NCI-H524 (cell line): ENCODE data around the gene MYD88.
"Not testable (repeated sequence)": the region's sequence is repeated elsewhere in the genome, so short reads cannot be mapped to it uniquely, and the experiment has no call there.

Experiments
- DNase-seq, 2 experiments: peaks; one replicate each; lab custom pipeline; 2025; lab: John Stamatoyannopoulos, UW

Gene MYD88

DNA sequence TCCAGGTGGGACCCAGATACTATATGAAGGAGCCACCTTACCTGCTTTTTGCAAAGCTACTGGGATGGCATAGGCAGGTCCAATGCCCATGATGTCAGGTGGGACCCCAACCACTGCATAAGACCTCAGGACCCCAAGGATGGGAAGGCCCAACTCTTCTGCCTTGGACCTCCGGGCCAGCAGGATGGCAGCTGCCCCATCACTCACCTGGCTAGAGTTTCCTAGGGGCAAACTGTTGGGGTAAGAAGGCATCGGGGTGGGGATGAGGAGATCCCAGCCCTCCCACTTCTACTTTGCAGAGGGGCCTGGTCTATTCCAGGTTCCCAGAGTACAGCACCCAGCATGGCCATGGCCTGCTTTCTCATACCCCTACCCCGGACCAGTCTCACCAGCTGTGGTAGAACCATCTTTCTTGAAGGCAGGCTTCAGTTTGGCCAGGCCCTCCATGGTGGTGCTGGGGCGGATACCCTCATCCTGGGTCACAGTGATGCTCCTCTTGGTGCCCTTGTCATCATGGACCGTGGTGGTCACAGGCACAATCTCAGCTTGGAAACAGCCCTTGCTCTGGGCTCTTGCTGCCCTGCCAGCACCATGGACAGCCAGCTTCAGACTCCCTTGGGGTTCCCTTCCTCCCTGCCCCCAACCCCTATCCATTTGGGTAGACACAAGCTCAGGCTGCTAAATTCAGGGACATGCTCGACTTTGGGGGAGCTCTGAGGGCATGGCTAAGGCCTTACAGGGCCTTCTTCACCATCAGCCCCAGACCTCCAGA, 12.2 kb upstream of the MYD88 start:
- DNase-seq: no peak

DNA sequence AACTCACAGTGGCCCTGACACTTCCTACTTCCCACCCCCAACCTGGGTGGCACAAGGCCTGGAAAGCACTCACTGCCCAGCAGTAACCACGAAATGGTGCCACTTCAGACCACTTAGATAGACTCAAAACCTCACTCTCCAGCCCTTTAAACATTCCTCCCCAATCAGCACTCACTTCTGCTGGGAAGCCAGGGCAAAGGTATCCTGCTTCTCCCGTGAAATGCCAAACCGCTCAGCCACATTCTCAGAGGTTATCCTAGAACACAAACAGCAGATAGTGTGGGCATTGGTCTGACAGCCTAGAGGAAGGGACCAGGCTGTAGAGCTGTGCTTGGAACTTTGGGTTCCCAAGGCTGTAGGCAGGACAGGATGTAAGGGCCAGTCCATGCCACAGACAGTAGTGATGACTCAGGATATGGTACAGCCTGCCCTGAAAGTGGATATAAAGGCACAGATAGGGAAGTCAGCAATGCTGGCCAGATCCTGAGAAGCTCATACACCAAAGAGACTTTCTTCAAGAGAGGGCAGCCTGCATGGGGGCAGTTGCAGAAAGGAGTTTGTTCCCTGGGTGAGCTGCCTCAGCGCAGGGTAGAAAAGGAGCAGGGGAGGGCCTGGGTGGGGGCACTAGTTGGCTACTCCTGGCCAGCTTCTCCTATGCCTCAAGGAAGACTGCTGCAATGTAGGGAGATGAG, 10.7 kb upstream of the MYD88 start:
- DNase-seq: no peak

DNA sequence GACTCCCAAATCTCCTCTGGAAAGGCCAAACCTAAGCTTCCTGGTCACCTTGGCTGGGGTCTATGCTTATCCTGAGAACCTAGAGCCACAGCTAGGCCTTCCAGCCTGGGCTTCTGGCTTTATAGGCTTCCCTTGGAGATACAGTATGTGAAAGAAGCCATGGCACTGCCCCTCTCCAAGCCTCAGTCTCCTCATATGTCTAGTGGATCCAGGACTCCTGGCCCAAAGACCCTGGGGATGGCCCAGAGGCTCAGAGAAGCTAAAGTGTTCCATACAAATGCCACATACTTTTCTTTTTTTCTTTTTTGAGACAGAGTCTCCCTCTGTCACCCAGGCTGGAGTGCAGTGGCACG, 10.2 kb upstream of the MYD88 start:
- DNase-seq: no peak

GRCh38 chr3:38129058-38129457, 9.4 kb upstream of the MYD88 start:
- no peak for DNase-seq

- no peak for DNase-seq
These were observed 7.8 kb upstream of the MYD88 start for GRCh38 chr3:38130631-38131065.

DNA sequence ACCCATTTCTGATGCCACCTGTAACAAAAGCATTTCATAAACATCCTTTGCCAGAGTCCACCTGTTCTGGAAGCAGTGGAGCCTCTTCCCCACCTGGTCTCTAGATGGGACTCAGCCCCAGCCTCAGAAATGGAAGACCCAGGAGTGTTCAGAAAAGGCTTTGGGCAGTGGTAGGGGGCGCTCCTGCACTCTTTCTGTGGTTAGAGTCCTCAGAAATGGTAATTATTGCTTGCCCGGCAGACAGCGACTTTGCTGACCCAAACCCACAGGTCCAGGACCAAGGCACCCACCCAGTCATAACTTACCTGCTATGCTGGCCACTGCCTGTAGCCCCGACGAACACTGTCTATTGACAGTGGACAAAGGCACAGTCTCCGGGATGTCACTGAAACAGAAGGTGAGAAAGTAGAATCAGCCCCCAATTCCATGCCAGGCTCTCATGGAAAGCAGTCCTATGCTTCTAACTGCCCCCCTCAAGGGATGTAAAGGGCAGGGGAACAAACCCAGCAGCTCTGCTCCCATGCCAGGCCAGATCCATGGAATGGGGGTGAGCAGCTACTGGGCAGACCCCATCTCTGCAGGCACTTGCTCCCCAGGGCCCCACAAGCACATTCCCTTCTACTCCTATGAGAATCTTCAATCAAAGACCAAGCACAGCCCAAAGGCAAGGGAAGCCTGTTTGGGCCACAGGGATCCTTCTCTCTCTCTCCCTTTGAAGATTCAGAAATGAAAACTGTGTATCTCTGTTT, 6.7 kb upstream of the MYD88 start:
- DNase-seq: peak in 1 of 2 experiments; percentile 40

GRCh38 chr3:38133209-38133556, 5.3 kb upstream of the MYD88 start:
- no peak for DNase-seq

DNA sequence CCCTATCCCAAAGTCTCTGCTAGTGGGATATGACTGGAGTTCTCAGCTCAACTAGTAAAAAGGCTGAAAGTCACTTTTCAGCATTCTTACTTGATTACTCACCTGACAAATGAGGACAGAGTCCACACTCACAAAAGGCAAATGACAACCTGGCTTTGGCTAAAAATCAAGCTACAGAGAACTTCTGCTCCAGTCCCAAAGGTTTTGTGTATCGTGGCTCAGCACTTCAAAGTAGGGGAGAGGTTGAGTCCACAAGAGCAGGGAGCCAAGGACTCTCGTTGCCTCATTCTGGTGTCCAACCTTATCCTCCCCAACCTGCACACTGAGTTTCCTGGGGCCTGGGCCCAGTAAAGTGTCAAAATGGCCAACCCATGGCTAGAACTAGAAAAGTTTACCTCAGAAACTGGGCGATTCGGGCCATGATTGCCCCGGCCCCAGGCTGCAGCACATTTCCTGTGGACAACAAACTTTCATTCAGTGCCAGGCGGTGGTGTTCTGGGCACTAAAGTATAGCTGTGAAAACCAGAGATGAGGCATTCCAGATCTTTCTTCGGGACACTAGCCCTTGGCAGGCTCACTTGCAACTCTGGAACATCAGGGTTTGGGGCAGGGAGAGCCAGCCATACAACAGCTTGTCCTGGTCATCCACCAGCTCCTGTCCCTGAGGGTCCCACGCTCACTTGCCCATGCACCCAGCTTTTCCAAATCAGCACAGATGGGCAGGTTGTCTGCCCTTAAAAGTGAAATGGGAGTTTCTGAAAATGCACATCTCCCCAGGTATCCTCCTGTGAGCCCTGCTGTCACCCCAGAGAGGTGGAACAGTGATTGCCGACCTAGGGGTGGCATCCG, 4.7 kb upstream of the MYD88 start:
- no peak for DNase-seq

- DNase-seq: not testable (repeated sequence)
These were observed 3.8 kb upstream of the MYD88 start for GRCh38 chr3:38134517-38135143.

DNA sequence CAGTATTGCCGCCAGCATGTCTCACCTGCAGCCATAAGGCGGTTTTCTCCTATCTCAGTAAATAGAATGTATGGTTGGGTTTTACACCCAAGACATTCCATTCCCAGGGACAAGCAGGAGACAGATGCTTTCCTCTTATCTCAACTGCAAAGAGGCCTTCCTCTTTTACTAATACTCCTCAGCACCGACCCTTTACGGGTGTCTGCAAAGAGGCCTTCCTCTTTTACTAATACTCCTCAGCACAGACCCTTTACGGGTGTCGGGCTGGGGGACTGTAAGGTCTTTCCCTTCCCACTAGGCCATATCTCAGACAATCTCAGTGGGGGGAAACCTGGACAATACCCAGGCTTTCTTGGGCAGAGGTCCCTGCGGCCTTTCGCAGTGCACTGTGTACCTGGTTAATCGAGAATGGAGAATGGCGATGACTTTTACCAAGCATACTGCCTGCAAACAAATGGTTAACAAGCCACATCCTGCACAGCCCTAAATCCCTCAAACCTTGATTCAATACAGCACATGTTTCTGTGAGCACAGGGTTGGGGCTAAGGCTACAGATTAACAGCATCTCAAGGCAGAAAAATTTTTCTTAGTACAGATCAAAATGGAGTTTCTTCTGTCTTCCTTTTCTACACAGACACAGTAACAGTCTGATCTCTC, 2.7 kb upstream of the MYD88 start:
- not testable (repeated sequence) for DNase-seq

DNA sequence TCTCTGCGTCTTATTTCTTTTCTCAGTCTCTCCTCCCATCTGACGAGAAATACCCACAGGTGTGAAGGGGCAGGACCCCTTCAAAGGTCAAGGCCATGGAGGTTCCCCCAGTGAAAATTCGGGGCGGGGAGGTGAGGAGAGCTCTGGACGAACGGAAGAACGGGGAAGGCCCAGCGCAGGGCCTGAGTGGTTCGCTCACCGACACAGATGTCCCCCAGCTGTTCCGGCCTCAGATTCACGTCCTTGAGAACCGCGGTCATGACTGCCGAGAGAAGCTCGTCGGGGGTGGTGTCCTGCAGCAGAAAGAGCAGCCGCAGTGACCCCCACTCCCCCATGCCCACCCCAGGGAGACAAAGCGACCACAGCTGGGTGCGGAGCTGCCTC, 2.1 kb upstream of the MYD88 start:
- DNase-seq: peak; percentile 20 to 44

GRCh38 chr3:38136777-38137614, 1.5 kb upstream of the MYD88 start, which contains the start of gene ACAA1:
TSS of gene ACAA1 (minus strand) at chr3:38137127. CDS start at chr3:38137035, 92 bp downstream.
- peak; percentile 96 to 98 for DNase-seq

DNA sequence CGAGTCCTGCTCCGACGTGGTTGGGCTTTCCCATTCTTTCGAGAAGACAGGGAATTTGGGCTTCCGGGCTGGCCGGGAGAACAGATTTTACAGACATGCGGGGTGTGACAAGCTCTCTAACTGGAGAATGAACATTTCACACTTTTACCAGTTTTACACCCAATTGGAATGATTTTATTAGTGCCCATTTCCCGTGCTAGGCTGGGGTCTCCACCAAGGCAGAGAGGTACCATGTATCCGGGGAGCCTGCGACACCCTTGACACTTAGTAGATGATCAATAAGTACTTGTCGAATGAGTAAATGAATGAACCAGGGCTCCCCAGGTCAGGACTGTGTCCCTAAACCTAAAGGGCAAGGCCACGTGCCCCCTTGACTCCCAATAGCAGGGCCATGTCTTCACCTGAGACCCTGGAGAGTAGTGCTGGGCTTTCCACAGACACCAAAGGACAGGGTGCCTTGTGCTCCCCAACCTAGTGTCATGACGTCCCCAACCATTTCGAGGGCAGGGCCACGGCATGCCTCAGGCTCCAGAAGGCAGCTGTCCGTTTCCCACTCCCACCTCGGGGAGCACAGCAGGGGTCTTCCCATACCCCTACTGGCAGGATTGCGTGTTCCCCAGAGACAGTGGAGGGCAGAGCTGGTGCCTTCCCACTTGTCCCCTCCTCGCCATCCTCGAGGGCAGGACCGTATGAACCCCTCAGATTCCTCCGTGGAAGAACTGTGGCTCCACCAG, 679 bp upstream of the MYD88 start:
- peak in 1 of 2 experiments; percentile 48 for DNase-seq

- DNase-seq: peak in 1 of 2 experiments; percentile 34
These were observed 730 bp downstream of the MYD88 start for GRCh38 chr3:38139191-38139590.

- no peak for DNase-seq
These were observed 1.2 kb downstream of the MYD88 start for GRCh38 chr3:38139652-38140051.

- DNase-seq: no peak
These were observed 2.1 kb downstream of the MYD88 start for GRCh38 chr3:38140326-38141172.

- DNase-seq: no peak
These were observed 2.9 kb downstream of the MYD88 start for GRCh38 chr3:38141173-38141951.

DNA sequence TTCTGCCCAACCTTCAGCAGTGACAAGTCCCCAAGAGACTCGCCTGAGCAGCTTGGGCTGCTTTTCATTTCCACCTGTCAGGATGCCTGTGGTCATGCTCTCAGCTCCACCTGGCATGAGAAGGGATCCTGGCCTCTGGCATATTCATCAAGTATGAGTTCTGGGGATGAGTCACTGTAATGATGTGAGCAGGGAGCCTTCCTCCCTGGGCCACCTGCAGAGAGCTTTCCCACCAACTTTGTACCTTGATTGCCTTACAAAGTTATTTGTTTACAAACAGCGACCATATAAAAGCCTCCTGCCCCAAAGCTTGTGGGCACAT, 3.5 kb downstream of the MYD88 start:
- no peak for DNase-seq
